GM21619 (cell line): ENCODE measurements around the gene TMEM167B.
A peak's percentile ranks its signal among the peaks of the same experiment; 100 is the strongest.
"Not testable (repeated sequence)": the region's sequence is repeated elsewhere in the genome, so short reads cannot be mapped to it uniquely, and the experiment has no call there.

Source experiments
- ATAC-seq: cut with Tn5 transposase; IDR thresholded peaks from one replicate; pipeline ENCODE4 v1.9.1; 2021; ENCODE audit not compliant: unreplicated experiment

Gene TMEM167B

DNA sequence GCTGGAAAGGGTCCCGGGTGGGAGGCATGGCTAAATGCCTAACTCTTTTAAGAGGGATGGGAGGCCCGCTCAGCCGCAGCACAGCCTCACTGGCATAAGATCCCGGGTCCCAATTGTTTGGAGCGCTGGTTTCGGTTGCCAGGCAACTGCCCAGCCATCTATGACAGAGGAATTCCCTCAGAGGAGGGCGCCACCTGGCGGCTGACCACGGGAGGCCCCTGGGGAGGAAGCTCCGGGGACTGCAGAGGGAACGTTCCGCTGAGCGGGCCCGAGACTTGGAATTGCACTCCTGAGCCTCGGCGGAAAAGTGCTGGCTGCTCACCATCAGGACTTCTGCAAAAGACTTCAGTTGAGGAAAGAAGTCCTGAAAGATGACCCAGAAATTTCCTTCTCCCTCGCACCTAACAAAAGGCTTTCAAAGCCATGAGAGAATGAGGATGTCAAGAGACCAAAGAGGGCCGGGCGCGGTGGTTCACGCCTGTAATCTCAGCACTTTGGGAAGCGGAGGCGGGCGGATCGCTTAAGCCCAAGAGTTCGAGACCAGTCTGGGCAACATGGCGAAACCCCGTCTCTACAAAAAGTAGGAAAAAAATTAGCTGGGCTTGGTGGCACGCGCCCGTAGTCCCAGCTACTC is 22.2 kb downstream of the TMEM167B start:
- peak; percentile 66 for ATAC-seq

DNA sequence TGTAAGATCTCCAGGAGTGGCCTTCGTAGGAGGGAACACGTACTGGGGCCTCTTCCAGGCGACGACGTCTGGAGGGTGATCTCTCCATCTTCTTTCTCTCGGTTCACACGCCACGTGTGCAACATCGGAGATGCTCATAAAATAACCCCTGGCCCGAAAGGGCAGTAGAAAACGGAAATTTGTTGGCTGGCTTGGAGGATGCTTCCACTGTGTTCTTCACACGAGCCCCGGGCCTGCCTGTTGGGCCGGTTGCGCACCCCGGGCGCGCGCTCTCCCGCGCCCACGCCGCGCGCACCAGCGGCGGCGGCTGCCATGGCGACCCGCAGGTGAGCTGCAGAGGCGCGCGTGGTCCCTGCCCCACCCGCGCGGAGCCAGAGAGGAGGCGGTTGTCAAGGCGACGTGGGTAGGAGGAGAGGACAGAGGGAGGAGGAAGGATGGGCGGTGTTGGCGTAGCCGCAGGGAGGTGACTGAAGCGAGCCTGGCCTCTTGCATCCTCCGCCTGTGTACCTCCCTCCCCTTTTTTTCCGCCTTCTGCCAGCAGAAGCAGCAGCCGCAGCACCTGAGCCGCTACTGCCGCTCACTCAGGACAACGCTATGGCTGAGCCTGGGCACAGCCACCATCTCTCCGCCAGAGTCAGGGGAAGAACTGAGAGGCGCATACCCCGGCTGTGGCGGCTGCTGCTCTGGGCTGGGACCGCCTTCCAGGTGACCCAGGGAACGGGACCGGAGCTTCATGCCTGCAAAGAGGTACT is 23.2 kb downstream of the TMEM167B start, which contains the start of gene ELAPOR1:
Gene ELAPOR1, plus strand, starts transcription at position 526 of the 752 bp plus-strand sequence. Its CDS starts 69 bp downstream, at position 595.
- ATAC-seq: peak; percentile 64

DNA sequence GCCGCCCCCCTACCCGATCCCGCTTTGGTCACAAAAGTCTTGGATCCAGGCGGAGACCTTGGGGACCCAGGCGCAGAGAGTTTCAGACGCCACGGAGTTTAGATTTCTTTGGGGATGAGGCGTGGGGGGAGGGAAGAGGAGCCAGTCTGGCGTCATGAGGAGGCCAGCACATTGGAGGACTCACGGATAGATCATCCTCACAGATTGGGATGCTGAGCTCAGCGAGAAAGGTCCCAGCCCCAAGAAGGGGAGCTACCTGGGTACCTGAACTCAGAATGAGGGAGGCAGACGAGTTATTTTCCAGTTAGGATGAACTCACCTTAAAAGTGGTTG is 23.7 kb downstream of the TMEM167B start:
- no peak for ATAC-seq

DNA sequence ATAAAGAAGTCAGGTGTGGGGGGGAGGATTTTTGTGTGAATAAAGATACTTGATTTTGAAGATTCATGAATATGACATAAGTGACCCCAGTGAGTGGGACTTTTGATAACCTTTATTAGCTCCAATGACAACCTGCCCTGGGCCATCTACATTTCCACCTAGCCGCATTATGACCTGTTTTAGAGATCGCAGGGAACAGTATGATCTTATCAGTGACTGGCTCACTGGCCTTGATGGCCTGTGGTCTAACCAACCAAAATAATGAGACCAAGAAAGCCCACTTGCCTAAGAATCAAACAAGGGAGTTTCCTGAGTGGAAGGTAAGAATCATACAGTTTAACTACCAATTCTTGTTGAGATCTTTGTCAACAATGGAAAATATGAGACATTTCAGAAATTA is 25.1 kb downstream of the TMEM167B start:
- ATAC-seq: no peak

DNA sequence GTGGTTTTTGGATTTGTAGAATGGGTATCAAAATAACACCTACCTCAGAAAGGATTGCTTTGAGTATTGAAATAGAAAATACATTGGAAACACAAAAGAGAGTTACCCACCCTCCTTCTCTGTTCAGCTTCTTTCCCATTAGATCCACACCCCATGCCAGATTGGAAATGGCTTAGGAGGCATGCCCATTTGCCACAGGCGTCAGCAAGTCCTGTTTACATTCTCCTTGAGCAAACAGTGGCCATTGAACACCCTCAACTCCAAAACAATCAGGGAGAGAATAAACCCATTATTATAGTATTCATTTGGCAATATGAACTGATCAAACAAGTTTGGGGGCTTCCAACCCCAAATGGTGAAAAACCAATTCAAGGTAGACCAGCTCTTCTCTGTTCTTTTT is 25.7 kb downstream of the TMEM167B start:
- ATAC-seq: no peak

DNA sequence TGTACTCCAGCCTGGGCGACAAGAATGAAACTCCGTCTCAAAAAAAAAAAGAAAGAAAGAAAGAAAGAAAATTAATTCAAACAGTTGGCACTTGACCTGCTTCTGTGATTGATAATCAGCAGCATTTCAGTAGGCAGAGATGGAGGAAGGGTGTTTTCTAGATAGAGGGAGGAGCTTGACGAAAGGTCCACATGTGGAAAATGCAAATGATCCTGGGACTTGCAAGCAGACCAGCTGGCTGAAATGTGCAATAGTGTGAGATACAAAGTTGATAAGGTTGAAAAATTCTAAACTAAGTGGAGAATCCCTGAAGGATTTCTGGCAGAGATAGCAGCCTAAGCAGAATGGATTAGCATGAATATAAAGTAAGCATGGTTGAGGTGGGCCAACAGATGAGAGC is 27.5 kb downstream of the TMEM167B start:
- ATAC-seq: no peak

DNA sequence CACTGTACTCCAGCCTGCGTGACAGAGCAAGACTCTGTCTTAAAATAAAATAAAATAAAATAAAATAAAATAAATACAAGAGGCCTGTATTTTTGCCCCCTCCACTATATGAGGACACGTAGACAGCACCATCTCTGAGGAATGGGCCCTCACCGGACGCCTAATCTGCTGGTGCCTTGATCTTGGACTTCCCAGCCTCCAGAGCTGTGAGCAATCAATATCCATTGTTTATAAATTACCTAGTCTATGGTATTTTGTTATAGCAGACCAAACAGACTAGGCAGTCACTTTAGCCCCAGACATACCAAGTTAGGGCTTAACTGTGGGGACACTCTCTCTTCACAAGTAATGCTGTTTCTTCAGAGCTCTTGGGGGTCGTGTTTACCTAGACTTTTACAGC is 29.8 kb downstream of the TMEM167B start:
- no peak for ATAC-seq

DNA sequence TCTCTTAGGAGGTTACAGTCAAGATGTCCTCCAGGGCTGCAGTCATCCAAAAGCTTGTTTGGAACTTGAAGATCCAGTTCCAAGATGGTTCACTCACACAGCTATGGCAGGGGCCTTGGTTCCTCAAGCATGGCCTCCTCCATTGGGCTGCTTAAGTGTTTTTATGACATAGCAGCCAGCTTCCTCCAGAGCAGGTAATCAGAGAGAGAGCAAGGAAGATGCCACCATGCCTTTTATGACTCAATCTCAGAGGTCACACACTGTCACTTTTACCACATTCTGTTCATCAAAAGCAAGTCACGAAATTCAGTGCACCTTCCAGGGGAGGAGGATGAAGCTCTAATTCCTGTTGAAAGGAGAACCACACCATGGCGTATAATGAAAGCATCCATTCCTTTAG is 40.5 kb downstream of the TMEM167B start:
- ATAC-seq: no peak

DNA sequence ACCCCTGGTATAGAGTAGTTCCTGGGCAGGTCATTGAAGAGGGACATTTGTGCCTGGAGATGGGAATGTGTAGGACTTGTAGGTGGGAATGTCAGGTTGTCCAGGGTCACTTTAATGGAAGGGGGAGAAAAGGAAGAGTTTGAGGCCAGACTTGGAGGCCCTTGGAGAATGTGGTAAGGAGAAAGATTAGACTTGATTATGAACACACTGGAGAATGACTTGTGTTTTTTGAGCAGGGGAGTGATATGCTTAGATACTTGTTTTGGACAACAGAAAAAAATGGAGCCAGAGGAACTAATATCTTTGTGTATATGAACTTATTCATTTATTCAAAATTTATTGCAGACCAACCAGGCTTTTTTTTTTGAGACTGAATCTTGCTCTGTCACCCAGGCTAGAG is 41.2 kb downstream of the TMEM167B start:
- ATAC-seq: no peak

DNA sequence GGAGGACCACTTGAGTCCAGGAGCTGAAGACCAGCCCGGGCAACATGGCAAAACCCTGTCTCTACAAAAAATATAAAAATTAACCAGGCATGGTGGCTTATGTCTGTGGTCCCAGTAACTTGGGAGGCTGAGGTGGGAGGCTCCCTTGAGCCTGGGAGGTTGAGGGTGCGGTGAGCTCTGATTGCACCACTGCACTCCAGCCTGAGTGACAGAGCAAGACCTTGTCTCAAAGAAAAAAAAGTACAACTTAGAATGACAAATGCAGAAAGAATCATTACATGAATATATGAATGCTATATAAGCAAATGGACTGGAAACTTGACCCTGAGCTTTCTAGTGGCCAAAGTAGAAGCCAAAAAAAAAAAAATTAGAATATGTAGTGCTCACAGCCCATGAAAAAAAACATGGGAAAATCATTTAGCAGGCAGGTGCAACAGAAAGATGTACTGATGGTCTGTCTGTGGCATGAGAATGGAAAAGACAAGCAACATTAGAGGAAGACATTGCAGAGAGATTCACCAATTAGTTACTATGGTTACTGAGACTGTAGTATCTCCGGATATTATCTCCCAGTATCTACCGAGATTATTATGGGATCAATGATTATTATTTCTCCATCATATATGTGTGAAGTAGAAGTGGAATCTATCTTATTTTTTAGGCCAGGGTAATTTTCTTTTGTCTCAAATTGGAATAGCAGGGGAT is 42.6 kb downstream of the TMEM167B start:
- no peak for ATAC-seq

DNA sequence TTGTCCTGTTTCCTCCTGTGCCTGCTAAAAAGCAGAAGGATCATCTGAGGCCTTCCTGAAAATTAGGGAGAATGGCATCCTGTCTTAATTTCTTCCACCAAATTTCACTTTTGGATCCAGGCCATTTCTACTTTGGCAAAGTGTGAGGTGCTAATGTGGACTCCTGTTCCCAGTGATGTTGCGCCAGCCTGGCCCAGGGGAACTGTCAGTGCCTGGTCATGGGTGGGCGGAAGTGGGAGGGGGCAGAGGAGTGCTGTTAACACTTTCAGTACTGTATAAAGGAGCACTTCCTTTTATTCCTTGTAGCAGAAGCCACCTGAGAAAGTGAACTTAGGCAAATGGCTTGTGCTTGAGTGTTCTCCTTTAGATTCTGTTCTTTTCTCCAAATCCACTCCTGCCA is 43.3 kb downstream of the TMEM167B start:
- no peak for ATAC-seq

DNA sequence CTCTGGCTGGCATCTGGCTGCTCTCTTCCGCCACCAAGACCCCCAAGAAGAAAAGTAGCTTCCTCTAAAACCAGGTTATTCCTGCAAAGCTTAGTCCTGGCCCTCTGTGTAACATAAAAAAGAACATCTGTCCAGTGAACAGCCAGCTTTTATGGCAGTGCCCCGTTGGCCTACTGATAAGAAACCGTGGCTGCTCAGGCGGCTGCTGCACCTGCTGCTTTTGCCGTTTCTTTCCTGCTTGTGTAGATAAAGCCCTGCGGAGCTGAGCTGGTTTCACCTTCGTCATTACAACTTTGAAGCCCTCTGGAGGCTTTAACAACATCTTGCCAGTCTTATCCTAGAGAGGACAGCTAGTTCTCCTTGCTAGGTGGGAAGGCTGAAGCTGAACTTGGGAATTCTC is 43.9 kb downstream of the TMEM167B start:
- ATAC-seq: no peak

DNA sequence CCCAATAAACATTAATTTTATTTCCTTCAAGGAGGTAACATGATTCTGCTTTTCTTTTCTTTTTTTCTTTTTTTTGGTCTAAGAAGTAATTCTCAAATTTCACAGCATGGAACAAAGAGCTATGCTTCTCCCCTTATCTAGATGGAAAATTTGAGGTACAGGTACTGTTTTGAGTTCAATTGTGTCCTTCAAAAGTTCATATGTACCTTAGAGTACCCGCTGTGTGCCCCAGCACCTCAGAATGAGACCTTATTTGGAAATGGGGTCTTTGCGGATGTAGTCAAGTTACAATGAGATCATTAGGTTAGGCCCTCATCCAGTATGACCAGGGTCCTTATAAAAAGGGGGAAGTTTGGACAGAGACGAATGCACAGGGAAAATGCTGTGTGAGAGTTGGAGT is 45.4 kb downstream of the TMEM167B start:
- no peak for ATAC-seq

DNA sequence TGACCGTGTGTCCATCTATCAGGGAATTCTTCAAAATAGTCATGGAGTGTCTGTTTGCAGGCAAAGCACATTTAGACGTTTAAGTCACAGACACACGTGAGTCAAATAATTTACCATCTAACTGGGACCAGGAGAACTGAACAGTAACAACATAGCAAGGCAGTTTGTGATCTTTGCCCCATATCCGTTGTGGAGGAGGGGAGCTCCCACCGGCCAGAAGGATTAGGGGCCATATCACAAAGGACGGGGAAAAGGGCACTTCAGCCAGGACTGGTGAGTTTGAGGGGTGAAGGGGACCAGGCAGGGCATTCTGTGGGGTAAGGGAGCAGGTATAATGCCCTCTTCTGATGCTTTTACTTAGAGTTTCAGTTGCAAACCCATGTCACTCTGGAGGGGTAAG is 46.2 kb downstream of the TMEM167B start:
- no peak for ATAC-seq

DNA sequence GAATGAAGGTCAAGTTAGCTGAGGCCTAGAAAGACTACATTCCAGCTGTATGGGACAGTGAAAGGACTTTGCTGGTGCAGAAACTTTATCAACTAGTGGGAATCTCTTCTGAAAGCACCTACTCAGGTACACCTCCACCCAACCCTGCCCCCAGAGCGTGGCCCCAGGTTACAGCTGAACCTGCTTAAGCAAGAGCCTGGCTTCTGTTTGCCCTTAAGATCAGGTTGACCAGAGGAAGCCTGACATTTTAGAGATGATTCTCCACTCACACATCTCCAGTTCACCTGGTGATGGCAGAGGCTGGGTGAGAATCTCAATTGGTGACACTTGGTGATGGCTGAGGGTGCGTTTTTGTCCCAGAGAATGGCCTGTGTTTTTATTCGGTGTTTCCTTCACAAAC is 47.4 kb downstream of the TMEM167B start:
- ATAC-seq: no peak

DNA sequence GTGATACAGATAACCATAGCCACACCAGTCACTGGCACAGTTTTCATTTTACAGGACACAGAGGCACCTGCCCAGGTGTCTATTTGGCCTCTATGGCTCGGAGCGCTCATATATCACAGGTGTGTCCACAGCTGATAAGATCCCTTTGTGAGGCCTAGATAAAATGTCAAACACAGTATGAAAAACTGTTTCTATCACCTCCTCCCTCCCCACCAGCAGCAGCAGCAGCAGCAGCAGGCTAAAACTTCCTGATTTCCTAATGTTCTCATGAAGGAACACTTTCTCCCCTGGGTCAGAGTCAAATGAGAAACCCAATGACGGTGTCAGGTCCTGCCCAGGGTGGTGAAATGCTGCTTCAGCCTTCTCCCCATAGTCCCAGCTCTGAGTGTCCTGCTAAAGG is 47.8 kb downstream of the TMEM167B start:
- ATAC-seq: no peak

DNA sequence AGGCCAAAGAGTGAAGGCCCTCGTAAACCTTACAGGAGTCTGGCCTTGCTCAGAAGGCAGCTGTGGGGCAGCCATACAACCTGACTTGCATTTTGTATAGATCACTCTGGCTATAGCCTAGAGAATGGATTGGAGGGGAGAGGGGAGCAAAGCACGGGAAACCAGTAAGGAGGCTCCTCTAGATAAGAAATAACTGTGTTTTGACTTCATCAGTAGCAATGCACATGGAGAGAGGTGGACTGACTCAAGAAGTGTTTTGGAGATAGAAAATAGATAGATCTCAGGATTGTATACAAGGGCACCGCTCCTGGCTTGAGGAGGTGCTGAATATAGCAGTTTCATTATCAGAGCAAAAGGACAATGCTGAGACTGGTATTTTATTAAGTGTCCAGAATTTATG is 49.8 kb downstream of the TMEM167B start:
- no peak for ATAC-seq

DNA sequence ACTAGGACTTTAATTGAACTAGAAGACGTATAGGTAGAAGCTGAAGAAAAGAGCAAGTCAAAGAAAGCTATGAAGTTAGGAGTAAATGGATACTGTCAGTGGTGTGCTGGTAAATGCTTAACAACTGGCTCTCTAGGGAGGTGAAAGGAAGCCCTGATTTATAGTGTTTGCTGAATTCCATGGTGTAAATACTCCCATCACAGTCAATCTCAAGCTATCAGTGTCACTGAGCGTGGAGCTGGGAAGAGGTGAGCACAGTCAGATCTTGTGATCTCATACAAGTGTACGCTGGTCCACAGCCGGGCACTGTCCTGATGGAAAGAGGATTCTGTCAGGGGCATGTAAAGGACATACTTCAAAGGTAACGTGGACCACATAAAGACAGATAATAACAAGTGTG is 51.7 kb downstream of the TMEM167B start:
- ATAC-seq: no peak

DNA sequence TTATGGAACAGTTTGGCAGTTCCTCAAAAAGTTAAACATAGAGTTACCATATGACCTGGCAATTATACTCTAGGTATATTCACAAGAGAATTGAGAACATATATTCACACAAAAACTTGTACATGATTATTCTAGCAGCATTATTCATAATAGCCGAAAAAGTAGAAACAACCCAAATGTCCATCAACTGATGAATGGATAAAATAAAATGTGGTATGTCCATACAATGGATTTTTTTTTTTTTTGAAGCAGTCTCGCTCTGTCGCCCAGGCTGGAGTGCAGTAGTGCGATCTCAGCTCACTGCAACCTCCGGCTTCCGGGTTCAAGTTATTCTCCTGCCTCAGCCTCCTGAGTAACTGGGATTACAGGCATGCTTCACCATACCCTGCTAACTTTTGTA is 52.2 kb downstream of the TMEM167B start:
- not testable (repeated sequence) for ATAC-seq
